Muscle of arm (tissue), 14 donors: ENCODE results near the gene RRP1B. TPM values are rescaled to one million over a fixed set of nuclear protein-coding genes. Genes with fewer than 3 reads are reported as not detected.
"Not testable (repeated sequence)": the region's sequence is repeated elsewhere in the genome, so short reads cannot be mapped to it uniquely, and the experiment has no call there.

ENCODE experiments used
- DNase-seq: peaks from one replicate; pipeline ENCODE4 v3.0.0-alpha.2; 2013
- long read RNA-seq, 11 donors: transcript quantifications; one replicate each; lab custom pipeline, GENCODE V29; 2026
- polyA plus RNA-seq, 12 donors: library from polyadenylated mRNA; unstranded; fragments of 120-200 nt; gene quantifications; one replicate each; pipeline ENCODE4 v1.2.1, GENCODE V29; 2013; ENCODE audit not compliant: insufficient read length in 12 of 12

Gene RRP1B, protein sequence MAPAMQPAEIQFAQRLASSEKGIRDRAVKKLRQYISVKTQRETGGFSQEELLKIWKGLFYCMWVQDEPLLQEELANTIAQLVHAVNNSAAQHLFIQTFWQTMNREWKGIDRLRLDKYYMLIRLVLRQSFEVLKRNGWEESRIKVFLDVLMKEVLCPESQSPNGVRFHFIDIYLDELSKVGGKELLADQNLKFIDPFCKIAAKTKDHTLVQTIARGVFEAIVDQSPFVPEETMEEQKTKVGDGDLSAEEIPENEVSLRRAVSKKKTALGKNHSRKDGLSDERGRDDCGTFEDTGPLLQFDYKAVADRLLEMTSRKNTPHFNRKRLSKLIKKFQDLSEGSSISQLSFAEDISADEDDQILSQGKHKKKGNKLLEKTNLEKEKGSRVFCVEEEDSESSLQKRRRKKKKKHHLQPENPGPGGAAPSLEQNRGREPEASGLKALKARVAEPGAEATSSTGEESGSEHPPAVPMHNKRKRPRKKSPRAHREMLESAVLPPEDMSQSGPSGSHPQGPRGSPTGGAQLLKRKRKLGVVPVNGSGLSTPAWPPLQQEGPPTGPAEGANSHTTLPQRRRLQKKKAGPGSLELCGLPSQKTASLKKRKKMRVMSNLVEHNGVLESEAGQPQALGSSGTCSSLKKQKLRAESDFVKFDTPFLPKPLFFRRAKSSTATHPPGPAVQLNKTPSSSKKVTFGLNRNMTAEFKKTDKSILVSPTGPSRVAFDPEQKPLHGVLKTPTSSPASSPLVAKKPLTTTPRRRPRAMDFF
- polyA plus RNA-seq, result 10 to 100 TPM in 11 of 12 donors, not detected in 1; 21.4 to 29.3 (median 25.0) TPM
- long read RNA-seq, donor 1, partial matches to known transcripts, result 7 of 7 reads
- long read RNA-seq, donor 1, other reads (novel, unspliced or antisense), result 0 of 7 reads
- long read RNA-seq, donor 2, full-length matches to known transcripts, result 1 of 7 reads
- long read RNA-seq, donor 2, partial matches to known transcripts, result 0 of 7 reads
- long read RNA-seq, donor 2, other reads (novel, unspliced or antisense), result 6 of 7 reads
- long read RNA-seq, donor 3, result 0 reads
- long read RNA-seq, donor 4, result 0 reads
- long read RNA-seq, donor 5, result 0 reads
- long read RNA-seq, donor 6, result 0 reads
- long read RNA-seq, donor 7, result 0 reads
- long read RNA-seq, donor 8, full-length matches to known transcripts, result 1 of 10 reads
- long read RNA-seq, donor 8, partial matches to known transcripts, result 9 of 10 reads
- long read RNA-seq, donor 8, other reads (novel, unspliced or antisense), result 0 of 10 reads
- long read RNA-seq, donor 9, result 0 reads
- long read RNA-seq, donor 10, result 0 reads
- long read RNA-seq, donor 11, partial matches to known transcripts, result 20 of 20 reads
- long read RNA-seq, donor 11, other reads (novel, unspliced or antisense), result 0 of 20 reads

DNA sequence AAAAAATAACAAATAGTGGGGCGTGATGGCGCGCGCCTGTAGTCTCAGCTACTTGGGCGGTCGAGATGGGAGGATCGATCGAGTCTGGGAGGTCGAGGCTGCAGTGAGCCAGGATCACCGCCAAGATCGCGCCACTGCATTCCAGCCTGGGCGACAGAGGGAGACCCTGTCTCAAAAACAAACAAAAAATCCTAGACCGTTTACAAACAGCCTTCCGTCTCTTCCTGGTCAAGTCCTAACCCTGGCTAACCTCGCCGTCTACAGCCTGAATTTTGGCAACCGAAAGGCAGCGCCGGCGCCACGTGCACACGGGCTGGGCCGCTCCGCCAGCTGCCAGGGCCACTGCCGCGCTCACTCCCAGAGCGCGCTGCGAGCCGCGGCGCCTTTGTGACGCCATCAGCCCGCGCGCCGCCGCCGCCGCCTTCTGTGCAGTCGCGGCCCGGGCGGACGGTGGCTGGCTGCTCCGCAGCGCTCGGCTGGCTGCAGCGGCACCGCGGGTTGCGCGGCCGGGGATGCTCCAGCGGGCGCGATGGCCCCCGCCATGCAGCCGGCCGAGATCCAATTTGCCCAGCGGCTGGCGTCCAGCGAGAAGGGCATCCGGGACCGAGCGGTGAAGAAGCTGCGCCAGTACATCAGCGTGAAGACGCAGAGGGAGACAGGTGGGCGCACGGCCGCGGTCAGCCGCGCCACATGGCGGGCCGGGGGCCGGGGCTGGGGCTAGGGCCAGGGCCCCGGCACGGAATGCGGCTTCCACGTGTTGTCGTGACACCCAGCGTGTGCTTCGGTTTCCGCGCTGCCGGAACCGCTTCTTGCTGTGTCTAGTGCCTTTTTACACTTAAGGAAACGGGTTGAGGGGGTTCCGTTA, at the start of gene RRP1B, which contains the start of gene HSF2BP:
TSS of gene RRP1B (plus strand) at position 425 of the 865 bp plus-strand sequence. CDS start at position 530, 105 bp downstream.
TSS of gene HSF2BP (minus strand) at position 353 of the 865 bp plus-strand sequence. CDS start 1,392 bp downstream, outside the sequence.
- DNase-seq, result peak; percentile 82

DNA sequence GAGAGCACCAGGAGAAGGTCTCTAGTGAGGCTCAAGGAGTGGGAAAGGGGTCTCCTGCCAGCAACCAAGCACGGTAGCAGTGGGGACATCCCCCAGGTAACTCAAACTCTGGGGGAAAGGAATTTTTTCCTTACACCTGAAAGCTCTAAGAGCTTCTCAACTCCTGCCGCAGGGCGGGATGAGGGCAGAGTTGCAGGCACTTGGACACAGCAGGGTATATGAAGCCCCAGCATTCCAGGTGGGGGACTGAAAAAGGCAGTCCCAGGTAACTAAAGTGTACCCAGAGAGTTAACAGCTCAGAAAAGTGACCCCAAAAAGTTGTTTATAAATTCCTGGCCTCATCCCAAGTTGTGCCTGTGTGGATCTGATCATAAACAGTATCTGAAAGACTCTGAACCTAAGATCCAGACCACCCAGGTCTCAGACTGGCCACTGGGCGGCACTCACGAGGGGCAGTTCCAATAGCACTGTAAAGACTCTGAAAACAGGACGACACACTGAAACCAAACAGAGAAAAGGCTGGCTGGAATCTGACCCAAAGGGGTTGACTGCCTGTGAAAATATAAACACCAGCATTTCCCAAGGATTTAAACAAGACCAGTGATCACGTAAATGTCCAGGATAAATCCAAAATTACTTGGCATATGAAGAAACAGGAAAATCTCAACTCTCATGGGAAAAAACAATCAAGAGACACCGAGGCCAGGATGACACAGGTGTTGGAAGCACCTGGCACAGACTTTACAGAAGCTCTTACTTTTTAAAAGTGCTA, 47.6 kb upstream of the RRP1B start:
- DNase-seq, result peak; percentile 46

DNA sequence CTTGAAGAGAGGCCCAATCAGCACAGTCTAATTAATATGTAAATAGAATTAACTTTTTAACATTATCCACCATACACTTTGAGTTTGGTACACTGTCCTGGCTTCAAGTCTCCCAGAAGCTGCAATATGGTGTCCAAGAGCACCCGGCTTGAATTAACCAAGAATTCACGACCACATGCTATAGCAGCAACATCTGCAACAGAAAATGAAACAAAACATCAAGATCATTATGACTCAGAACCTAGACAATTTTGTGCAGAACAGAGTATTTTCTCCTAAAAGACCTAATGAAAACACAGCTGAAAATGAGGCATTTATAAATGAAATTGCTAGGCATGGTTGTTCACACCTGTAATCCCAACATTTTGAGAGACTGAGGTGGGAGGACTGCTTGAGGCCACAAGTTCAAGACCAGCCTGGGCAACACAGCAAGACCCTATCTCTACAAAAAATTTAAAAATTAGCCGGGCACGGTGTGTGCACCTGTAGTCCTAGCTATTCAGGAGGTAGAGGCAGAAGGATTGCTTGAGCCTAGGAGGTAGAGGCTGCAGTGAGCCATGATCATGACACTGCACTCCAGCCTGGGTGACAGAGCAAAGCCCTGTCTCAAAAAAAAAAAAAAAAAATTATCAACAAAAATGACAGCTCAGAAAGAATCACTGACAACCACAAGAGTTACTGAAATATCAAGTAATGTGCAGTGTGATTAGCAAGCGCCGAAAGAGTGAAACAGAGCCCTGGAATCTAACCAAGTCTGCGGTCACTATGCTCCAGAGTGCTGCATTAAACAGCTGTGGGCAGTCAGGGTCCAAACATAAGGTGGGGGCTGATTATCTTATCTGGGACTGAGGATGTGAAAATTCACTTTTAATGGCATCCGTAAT, 45.4 kb upstream of the RRP1B start:
- DNase-seq, result peak; percentile 45

DNA sequence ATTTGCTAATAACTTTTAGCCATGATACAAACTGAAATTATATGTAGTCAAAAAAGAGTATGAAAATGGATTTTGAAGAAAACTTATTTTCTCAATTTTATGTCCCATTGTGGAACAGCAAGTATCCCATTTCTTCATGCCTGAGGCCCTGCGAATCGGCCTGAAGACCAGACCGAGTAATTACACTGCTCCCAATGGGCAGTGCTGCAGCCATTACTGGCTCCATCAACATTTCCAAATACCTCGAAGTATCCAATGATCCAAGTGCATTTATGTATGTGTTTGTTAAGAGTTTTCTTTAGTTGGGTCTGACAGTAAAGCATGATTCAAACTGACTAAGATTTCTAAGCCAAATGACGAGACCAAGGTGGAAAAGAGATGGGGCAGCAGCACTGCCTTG, 44.5 kb upstream of the RRP1B start:
- DNase-seq, result no peak

DNA sequence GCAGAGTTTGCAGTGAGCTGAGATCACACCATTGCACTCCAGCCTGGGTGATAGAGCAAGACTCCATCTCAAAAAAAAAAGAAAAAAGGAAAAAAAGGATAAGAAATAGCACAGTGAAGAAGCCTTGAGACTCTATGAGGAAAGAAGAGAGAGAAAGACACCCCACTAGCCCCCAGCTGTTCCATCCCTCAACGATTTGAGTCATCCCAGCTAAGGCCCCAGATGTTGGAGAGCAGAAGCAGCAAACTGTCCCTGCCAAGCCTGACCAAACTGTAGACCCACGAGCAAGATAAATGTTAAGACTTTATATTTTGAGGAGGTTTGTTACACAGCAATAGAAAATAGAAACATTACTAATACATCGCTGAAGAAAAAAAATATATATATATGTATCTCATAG, 42.5 kb upstream of the RRP1B start:
- DNase-seq, result not testable (repeated sequence)

DNA sequence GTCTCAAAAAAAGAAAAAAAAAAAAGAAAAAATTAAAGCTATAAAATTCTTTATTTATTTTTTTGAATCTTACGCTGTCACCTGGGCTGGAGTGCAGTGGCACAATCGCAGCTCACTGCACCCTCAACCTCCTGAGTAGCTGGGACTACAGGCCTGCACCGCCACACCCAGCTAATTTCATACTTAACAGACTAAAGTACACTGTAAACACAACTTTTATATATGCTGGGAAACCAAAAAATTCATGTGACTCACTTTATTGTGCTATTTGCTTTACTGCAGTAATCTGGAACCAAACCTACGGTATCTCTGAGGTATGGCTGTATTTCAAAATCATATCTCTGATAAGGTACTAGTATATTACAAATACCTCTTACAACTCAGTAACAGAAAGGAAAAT, 40.4 kb upstream of the RRP1B start:
- DNase-seq, result no peak

DNA sequence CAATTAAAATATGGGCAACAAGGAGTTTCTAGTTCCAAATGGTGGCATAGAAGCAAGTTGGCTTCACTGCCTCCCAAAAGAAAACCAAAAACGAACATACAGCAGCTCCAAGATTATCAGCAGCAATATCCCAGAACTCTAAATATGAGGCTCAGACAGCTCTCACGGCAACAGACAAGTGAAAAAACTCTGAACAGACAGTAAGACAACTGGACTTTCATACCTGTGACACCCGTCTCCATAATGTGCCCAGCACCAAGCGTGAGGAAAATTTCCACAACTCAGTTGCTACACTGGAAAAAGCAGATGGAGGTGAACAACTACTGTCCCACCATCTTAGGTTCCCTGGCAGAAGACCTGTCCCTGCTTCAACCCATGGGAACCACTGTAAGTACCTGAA, 40.0 kb upstream of the RRP1B start:
- DNase-seq, result no peak

DNA sequence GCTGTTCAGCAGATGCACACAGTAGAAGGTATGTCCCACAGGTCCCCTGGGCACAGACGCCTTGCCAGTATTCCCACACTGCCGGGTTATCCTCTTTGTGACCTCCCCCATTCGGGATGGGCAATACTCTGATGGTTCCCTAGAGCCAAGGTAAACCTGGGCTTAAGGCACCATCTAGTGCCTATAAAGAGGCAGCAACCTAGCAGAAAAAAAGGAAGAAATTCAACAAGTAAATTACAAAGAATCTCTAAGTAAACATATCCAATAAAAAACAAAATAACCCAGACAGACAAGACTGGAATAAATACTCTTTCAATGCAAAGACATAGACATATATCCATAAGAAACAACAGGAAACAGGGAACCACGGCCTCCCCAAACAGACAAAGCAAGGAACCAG, 39.5 kb upstream of the RRP1B start:
- no peak for DNase-seq

DNA sequence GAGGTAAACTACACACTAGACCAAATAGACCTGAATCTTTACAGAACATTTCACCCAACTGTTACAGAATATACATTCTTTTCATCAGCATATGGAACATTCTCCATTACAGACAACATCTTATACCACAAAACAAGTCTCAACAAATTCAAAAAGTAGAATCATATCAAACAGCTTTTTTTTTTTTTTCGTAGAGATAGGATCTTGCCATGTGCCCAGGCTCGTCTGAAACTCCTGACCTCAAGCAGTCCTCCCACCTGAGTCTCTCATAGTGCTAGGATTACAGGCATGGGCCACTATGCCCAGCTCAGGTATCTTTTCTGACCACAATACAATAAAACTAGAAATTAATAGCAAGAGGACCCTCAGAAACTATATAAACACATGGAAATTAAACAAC, 36.6 kb upstream of the RRP1B start:
- DNase-seq, result no peak

DNA sequence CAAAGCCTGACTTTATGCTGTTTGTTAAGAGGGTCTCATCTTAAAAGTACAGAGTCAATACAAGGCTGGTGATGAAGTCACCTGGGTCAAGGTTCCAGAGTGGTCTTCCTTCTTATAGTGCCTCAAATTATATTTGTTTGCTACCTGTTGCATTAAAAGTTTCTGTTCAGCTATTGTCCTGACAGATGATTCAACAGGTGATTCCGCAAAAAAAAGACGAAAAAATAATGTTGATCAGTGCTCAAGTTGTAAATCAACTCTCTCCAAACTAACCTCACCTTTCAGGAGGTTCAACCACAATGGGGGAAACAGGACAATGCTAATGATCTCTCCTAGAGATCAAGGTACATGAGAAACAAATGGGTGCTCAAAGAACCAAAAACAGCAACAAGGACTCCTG, 35.8 kb upstream of the RRP1B start:
- no peak for DNase-seq

DNA sequence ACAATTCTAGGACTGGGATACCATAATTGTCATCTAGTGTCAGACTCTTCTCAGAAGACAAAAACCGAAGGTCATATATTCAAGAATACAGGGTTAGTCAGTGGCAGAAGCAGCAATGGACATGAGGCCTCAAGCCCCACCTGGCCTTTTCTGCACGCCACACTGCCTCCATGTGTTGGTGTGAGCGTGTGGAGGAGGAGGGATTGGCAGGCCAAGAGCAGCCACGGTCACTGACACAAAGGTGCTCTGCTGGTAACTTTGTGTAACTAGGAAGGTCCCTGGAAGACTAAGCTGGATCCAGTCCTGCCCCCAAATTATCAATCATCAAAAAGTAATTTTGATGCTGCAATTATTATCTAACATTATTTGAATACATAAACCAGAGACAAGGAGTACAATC, 35.0 kb upstream of the RRP1B start:
- DNase-seq, result no peak

DNA sequence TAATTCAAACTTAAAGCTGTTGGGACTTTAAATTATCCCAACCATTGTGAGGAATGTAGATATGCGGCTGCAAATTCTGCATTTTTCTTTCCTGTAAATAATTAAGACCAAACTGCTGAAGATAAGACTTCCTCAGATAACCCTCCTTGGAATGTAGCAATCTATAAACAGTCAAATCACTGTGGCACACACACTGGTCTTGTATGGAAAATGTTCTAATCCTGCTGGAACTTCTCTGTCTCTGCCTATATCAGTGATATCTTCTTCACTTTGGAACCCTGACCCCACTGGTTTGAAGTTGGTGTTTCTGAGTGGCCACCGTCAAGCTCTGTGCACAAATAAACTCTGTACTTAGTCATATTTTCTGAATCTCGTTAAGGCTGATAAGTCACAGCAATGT, 33.0 kb upstream of the RRP1B start:
- no peak for DNase-seq

DNA sequence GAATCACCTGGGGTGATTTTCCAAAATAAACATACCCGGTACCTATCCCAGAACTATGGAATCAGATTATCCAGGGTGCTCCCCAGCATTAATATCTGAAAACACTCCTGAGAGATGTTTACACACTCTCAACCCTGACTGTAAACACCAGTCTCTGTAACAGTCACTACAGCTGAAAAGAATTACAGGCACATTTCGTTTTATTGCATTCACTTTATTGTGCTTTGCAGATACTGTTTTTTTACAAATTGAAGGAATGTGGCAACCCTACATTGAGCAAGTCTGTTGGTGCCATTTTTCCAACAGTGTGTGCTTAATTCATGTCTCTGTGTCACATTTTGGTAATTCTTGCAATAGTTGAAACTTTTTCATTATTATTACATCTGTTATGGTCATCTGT, 31.8 kb upstream of the RRP1B start:
- no peak for DNase-seq

DNA sequence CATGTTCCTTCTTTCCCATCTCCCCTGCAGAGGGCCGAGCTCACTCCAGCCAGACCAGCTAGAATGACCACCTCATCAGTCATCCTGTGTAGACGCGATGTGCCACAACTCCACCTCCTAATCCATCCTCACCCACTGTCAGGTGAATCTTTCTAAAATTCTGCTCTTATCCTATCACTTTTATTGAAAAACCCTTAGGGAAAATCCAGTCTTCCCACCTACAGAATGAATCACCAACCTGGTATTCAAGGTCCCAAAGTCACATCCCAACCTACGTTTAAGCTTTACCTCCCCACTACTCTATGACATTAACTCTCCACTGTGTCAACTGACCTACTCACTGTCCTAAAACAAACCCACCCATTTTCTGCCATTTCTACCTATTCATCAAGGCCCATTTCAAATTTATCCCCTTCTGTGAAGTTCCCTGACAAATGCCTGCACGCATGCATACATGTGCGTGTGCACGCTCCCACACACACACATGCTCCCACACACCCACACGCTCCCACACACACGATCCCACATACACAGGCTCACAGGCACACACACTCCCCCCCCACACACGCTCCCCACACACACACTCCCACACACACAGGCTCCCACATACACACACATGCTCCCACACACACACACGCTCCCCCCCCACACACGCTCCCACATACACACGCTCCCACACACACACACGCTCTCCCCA, 27.8 kb upstream of the RRP1B start:
- no peak for DNase-seq

DNA sequence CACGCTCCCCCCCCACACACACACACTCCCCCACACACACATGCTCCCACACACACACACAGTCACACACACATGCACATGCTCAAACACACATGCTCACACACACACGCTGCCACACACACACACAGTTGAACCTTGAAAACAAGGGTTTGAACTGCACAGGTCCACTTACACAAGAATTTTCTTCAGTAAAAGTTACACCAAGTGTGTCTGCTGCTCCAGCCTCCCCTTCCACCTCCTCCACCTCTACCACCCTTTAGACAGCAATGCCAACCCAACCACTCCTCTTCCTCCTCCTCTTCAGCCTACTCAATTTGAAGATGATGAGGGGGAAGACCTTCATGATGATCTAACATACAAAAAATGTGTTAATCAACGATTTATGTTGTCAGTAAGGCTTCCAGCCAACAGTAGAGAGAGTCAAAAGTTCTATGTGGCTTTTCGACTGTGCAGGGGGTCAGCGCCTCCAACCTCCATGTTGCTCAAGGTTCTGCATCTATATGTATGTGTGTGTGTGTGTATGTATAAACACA, 26.9 kb upstream of the RRP1B start:
- no peak for DNase-seq

DNA sequence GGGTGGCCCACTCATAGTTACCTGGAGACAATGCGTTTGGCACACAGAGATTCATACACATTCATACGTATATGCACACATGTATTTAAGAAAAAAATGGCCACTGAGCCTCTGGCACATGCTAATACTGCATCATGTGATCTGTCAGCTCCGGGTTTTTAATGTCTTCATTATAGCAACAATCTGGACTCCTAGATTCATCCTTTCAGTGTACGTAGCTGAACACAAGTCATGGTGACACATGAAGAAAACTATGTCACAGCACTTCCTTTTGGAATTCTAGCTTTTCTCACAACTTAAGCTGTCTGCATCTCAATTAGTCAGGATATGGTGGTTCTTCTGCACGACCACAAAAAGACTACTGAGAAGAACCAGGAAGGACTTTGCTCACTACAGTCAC, 24.7 kb upstream of the RRP1B start:
- no peak for DNase-seq

DNA sequence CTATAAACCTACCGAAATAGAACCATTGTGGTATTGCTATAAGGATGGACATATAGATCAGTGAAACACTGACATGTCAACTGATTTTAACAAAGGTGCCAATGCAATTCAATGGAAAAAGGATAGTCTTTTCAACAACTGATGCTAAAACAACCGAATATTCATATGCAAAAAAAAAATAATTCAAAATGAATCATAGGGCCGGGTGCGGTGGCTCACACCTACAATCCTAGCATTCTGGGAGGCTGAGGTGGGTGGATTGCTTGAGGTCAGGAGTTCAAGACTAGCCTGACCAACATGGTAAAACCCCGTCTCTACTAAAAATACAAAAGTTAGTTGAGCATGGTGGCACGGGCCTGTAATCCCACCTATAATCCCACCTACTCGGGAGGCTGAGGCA, 23.9 kb upstream of the RRP1B start:
- no peak for DNase-seq
